Measurements from ENCODE around the gene SLC9A9.
"Not testable (repeated sequence)": the region's sequence is repeated elsewhere in the genome, so short reads cannot be mapped to it uniquely, and the experiment has no call there.

The SLC9A9 gene

GRCh38 chr3:143437405-143437804 is 410.9 kb downstream of the SLC9A9 start:
- no peak for DNase-seq

- no peak for DNase-seq
Observed at GRCh38 chr3:143436231-143436930, 411.9 kb downstream of the SLC9A9 start.

DNA sequence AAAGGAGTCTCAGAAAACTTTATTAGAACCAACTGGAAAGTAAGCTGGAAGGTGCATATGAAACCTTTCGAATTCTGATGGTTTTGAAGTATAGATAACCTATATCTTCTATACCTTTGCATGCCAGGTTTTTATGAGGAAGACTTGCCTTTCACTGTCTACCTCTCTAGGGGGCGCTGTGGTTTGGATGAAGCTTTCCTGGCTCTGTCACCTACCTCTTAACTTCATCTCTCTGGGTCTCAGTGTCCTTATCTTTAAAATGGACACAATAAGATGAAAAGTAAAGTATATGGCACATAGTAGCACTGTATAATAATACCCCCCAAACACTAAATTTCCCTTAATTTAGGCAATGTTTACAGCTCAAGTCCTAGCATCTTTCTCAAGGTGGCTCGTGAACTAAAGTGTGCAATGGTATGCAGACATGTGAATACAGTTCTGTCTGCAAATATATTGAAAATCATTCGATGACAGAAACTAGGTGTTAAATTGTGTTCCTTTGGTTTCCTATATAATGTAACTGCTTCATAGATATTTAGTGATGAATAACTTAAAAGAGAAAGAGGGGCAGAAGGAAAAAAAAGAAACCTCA is 414.4 kb downstream of the SLC9A9 start:
- no peak for DNase-seq

DNA sequence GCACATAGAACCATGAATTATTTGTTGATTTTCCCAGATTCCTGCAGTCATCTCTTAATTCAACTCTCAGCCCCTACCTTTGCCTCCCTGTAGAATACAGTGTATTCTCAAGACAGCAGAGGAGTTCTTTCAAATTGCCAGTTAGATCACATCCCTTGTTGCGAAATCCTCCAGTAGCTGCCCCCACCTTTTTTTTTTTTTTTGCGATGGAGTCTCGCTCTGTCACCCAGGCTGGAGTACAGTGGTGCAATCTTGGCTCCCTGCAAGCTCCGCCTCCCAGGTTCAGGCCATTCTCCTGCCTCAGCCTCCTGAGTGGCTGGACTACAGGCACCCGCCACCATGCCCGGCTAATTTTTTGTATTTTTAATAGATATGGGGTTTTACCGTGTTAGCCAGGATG is 417.0 kb downstream of the SLC9A9 start:
- not testable (repeated sequence) for DNase-seq

DNA sequence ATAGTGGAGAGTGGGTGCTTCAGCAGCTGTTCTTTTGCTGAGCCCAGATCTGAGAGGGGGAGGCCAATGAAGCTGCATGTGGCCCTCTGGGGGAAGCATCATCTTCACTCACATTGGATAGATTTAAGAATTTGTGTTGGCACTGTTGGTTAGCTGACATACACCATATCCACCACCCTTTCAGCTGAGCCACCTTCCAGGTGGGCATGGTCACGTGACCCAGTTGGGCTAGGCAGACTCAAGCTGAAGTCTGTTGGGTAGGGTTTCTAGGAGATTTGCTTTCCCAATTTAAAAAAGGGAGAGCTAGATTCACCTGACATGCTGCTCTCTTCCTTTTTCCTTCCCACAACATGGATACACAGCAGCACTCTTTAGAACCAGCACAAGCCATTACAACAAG is 417.7 kb downstream of the SLC9A9 start:
- no peak for DNase-seq

GRCh38 chr3:143429628-143430514 is 418.4 kb downstream of the SLC9A9 start:
- DNase-seq: no peak

DNA sequence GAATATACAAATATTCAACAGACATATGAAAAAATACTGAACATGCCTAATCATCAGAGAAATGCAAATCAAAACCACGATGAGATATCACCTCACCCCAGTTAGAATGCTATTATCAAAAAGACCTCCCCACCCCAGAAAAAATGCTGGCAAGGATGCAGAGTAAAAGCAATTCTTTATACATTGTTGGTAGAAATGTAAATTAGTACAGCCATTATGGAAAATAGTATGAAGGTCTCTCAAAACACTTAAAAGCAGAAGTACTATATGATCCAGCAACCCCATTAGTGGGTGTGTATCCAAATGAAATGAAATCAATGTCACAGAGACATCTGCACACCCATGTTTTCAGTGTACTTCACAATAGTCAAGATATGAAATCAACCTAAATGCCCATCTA is 420.0 kb downstream of the SLC9A9 start:
- no peak for DNase-seq

DNA sequence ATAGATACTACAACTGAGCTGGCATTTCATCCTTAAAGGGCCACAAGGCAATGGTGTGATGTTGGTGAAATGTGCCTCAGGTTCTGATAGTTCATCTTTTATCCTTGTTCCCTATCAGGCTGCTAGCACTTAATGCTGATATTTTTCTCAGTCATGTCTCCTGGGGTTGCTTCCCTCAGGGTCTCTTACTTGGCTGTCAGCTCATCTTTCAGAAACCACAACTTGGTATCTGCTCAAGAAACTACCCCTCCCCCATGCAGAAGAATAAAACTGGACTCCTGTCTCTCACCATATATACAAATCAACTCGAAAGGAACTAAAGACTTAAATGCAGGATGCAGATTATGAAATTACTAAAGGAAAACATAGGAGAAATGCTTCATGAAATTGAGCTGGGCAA is 420.6 kb downstream of the SLC9A9 start:
- no peak for DNase-seq

DNA sequence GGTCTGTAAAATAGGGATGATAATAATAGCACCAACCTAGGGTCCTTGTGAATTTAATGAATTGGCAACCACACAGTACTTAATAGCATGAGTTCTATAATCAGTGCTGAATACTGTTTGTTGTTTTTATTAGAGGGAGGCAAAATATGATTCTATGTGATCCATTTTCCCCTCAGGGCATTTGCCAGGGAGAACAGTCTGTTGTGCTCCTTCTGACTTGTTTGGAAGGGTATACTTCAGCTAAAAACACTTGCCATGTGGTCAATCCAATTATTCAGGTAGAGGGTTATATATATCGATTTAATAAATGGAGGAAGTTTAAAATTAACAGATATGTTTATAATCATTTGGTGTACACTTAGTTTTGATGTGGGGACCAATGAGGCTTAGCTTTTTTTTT is 423.4 kb downstream of the SLC9A9 start:
- DNase-seq: no peak

DNA sequence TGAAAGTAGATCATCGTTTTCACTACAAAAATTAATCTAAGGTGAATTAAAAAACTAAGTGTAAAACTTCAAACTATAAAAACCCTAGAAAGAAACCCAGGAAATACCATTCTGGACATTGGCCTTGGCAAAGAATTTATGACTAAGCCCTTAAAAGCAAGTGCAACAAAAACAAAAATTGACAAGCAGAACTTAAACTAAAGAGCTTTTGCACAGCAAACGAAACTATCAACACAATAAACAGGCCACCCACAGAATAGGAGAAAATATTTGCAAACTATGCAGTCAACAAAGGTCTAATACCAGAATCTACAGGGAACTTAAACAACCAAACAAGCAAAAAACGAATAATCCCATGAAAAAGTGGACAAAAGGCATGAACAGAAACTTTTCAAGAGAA is 426.7 kb downstream of the SLC9A9 start:
- no peak for DNase-seq

DNA sequence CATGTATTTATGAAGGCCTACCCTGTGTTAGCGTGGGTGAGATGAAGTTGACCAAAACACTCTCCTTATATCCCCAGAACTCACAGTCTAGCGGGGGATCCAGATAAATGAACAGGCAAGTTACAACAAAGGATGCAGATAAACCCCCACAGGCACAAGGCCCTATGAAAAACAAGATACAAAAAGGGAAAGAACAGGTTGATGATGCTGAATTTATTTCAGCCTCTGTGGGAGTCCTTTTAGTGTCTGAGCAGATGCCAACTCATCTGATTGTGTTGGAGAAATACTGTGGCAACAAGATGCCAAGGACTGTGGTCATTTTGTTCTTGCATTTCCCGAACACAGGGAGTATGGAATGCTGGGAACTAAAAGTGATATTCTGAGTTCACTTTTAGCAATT is 428.7 kb downstream of the SLC9A9 start:
- no peak for DNase-seq

DNA sequence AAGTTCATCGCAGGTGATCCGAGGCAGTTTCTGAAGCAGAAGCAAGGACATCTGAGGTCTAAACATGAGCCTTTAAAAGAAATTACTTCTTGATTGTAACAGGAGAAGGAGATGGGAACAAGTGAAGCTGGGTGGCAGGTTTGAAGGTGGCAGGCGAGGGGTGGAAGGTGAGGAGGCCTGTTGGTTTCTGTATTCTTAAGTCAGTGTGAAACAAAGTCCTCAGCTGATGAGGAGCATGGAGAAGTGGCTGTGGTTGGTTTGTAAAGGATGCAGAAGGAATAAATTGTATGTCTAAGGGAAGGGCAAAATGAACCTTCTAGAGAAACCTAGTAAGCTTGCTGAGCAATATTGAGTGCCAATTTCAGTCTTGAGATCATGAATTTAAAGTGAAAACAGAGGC is 429.9 kb downstream of the SLC9A9 start:
- no peak for DNase-seq

GRCh38 chr3:143416229-143416628 is 432.0 kb downstream of the SLC9A9 start:
- no peak for DNase-seq

GRCh38 chr3:143414571-143415253 is 433.6 kb downstream of the SLC9A9 start:
- DNase-seq: no peak

DNA sequence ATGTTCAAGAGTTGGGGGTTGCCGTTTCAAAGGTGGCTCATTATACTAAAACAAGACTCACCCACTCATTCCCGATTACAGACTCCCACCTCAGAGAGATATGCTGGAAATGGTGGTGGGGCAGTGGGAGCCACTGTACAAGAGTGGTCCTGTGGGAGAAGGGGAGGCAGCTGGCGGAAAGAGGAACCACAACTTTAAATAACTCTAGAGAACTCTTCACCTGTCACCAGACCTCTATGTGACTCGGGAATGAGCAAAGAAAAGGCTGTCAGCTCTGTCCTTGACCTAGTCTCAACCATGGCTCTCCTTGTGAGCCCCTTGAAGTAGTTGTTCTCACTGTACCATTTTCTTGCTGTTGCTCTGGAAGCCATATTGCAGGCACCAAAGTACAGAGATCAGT is 434.9 kb downstream of the SLC9A9 start:
- no peak for DNase-seq

- no peak for DNase-seq
Observed at GRCh38 chr3:143412084-143412483, 436.2 kb downstream of the SLC9A9 start.

DNA sequence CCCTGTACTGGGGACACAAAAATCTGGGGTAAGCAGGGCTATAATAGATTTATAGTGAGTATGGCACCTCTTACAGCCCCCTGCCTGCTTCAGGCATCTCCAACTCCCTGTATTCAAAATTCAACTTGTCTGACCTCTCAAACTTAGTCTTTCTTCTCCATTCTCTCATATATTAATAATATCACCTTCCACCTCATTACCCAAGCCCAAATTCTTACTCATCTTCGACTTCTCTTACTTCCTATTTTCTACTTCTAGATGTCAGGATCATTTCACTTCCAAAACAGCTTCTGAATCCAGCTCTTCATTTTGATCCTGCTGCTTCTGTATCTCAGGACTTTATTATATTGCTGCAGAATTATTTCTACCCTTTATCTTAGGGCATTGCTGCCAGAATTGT is 438.0 kb downstream of the SLC9A9 start:
- DNase-seq: no peak

GRCh38 chr3:143408771-143409170 is 439.5 kb downstream of the SLC9A9 start:
- no peak for DNase-seq

DNA sequence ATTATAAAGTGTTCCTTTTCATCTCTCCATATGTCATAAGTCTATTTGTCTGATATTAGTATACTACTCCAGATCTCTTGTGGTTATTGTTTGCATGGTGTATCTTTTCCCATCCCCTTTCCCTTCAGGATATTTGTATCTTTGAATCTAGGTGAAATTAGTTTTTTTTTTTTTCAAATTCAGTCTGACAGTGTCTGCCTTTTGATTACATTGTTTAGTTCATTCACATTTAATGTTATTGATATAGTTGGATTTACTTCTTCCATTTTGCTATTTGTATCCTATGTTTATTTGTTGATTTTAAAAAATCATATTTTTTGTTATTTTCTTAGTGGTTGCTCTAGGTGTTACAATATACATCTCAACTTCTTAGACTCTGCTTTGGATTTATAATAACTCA is 445.7 kb downstream of the SLC9A9 start:
- DNase-seq: no peak

- DNase-seq: no peak
Observed at GRCh38 chr3:143396790-143397189, 451.5 kb downstream of the SLC9A9 start.

- no peak for DNase-seq
Observed at GRCh38 chr3:143389388-143389787, 458.9 kb downstream of the SLC9A9 start.

GRCh38 chr3:143387425-143387824 is 460.8 kb downstream of the SLC9A9 start:
- no peak for DNase-seq

- DNase-seq: no peak
Observed at GRCh38 chr3:143384076-143384475, 464.2 kb downstream of the SLC9A9 start.

All from stimulated activated CD4-positive, alpha-beta T cell treated with anti-CD3 and anti-CD28 coated beads, Interleukin-12 subunit alpha, Interleukin-12 subunit beta, amount 100 ng/mL, for 4 hours (primary cell).